GM21381 (cell line): ENCODE results near the gene HOXC4.
A peak's percentile ranks its signal among the peaks of the same experiment; 100 is the strongest.

Experiments used
- ATAC-seq: cut with Tn5 transposase; IDR thresholded peaks from one replicate; pipeline ENCODE4 v1.9.1; 2021; ENCODE audit warnings: mild to moderate bottlenecking, moderate library complexity; ENCODE audit not compliant: unreplicated experiment

HOXC4 gene

DNA sequence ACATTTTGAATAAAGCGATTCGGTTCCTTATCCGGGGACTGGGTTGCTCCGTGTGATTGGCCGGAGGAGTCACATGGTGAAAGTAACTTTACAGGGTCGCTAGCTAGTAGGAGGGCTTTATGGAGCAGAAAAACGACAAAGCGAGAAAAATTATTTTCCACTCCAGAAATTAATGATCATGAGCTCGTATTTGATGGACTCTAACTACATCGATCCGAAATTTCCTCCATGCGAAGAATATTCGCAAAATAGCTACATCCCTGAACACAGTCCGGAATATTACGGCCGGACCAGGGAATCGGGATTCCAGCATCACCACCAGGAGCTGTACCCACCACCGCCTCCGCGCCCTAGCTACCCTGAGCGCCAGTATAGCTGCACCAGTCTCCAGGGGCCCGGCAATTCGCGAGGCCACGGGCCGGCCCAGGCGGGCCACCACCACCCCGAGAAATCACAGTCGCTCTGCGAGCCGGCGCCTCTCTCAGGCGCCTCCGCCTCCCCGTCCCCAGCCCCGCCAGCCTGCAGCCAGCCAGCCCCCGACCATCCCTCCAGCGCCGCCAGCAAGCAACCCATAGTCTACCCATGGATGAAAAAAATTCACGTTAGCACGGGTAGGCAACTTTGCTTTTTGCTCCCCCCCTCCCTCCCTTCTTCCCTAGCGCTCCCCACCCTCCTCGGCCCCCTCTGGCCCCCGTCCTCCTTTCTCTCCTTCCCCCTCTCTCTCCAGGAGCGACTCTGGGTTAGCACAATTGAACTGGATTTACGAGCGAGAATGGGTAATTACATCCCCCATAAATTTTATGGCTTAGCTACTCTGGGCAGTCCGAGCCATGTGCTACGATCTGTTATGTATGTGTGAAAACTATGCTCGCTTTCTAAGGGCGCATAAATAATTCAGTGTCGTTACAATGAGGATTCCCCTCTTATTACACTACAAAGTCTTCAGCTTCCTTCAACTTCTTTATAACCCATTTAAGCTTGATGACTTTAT is at the start of gene HOXC4:
Gene HOXC4 (plus strand): TSS at position 85 of the 991 bp plus-strand sequence. CDS start 88 bp downstream, at position 173.
- ATAC-seq, result no peak

DNA sequence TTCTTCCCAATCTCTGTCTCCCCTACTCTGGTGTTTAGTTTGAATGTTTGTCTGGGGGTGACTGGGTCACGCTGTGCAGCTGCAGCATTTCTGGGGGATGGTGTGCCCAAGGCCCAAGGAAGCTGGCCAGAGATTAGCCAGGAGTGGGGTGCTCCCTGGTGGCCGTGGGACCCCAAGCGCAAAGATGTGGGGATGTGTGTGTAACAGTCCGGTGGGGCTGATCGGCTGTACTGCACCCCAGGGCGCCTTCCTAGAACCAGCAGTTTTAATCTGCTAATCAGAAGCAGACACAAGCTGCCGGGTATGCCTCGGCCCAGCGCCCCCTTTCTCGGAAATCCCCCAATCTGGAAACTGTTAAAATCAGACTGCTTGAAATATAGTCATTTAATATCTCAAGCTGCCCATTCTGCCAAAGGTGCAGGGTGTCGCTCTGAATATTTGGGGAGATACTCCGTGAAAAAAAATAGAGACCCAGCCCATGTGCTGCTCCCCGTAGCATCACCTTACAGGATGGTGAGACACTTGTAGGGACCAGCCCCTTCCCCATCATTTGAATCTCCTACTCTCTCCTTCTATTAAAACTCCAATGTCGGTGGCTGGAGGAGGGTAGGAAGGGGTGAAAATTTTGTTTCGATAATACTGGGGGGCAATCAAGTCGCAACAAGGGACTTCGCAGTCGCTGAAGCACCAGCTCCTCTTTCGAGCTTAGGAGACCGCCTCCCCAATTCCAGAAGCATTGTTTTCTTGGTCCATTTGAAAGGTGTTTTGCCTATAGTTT is 49.4 kb upstream of the HOXC4 start:
- ATAC-seq, result no peak

DNA sequence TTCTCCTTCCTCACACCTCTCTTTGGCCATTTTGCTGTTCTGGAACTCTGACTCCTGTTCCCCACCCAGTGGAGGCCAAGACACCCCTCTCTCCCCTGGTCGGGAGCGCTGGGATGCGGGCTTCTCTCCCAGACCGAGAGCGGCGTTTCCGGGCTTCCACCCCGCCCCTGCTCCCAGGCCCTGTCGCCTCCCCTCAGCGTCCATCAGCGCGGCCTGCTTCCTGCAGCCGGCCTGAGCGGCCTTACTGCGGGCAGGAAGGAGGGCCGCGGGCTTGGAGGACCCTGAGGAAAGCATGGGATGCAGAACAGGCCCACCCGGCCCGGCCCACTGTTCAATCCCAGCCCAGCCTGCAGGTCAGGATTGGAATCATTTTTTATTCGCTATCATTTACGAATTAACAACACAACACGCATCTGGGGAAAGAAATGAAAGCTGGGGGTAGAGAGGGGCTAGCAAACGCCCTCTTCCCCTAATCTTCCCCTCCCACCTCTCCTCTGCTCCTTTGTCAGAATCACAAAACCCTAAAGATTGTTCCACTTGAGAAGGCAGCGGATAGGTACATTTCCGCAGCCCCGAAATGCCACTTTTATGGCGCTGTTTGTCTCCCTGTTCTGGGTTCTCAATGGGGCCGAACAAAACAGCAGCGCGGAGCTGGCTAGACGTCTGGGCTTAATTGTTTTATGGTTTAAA is 48.6 kb upstream of the HOXC4 start:
- no peak for ATAC-seq

DNA sequence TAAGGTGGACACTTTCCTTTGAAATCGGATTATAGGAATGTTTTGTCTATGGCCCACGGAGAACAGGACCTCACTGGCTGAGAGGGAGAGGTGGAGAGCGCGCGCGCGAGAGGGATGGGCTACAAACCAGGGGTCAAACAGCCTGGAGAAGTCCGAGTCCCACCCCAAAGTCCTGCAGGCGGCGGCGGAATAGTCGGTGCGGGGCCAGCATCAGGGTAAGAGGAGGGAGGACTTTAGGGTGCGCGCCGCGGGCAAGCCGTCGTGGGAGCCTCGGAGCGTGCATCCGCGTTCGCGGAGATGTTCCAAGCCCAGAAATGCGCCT is 48.1 kb upstream of the HOXC4 start:
- no peak for ATAC-seq

- peak; percentile 54 for ATAC-seq
Observed at GRCh38 chr12:54005853-54006558, 47.6 kb upstream of the HOXC4 start.

- no peak for ATAC-seq
Observed at GRCh38 chr12:54006559-54007220, 46.9 kb upstream of the HOXC4 start.

DNA sequence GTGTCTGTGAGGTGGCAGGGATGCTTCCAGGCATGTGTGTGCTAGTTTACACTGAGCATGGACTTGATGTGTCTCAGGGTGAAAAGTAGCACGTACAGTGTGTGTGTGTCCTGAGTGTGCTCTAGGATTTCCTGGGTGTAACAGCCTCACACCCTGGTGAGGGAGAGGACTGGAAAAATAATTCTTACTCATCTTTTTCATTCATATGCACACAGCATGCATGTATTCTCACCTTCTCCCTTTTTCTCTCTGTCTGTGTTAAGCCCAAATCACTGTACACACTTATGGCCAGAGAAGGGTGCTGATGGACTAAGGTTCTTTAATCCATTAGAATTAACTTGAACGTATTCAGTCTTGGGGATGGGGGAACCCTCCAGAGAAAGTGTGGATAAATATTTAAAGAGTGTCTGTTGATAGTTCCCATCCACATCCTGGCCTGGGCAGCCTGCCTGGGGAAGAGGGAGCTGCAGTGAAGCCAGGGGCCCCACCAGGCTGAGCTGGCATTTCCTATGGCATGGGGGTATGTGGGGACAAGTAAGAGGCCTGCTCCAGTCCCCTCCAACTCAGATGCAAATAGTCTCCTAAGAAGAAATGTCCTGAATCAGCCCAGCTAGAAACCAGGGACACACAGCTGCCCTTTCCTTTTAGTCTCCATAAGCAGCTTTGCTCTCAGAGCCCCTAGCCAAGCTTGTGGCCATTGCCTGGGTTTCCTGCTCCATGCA is 45.9 kb upstream of the HOXC4 start:
- ATAC-seq, result no peak

- no peak for ATAC-seq
Observed at GRCh38 chr12:54008260-54008552, 45.4 kb upstream of the HOXC4 start.

DNA sequence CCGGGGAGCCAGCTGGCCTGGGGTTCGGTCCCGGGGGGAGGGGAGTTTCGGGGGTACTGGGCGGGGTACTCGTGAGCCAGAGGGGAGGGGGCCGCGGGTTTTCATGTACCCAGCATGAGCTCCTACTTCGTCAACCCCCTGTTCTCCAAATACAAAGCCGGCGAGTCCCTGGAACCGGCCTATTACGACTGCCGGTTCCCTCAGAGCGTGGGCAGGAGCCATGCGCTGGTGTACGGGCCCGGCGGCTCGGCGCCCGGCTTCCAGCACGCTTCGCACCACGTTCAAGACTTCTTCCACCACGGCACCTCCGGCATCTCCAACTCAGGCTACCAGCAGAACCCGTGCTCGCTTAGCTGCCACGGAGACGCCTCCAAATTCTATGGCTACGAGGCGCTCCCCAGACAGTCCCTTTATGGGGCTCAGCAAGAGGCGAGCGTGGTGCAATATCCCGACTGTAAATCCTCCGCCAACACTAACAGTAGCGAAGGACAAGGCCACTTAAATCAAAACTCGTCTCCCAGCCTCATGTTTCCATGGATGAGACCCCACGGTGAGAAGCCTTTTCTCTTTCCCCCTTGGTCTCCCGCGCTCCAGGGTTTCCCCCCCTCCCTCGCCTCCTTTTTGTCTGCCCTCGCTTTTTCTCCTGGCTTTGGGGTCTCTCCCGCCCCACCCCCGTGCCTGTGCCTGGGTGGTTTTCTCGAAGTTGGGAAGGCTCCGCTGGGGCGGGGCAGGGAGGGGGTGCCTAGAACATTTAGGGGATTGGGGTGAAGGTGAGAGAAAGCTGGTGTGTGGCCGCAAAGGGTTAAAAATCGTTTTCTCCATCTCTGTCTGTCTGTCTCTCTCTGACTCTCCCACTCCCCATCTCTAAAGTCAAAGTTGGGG is 44.2 kb upstream of the HOXC4 start:
- no peak for ATAC-seq

DNA sequence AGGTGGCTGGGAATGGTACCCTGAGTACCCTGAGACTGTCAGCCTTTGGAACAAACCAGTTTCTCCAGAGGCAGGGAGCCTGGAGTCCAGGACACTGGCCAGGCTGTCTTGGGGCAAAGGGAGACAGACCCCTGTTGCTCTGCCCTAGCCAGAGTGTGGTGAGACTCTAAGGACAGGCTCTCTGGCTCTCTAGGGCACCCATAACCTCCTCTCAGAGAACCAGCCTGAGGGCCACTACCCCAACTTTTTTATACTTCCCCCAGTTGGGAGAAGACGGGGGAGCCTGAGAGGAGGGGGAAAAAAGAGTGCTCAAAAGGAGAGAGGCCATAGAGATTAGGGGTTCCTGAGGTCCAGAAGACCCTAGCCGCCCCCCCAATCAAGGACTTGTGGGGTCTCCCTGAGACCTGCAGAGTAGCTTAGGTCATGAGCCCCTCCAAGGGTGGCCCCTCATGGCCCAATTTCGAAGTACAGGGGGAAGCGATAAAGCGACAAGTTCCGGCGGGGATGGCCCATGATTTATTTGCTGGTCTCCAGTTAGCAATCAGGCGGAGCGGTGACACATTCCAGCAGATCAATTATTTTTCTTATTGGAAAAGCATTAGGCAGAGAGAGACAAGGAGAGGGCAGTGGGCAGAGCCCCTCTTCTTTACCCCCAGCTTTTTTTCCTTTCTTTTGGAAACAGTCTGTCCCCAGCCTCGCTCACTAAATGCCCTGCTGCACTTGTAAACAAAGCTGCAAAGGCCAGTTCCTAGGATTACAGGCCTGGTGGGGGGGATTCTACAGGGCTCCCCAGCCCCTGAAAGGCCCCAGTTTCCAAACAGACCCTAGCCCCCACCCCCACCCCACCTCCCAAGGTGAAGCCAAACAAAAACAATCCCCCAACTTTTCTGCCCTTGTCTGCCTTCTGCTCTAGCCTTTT is 43.3 kb upstream of the HOXC4 start:
- no peak for ATAC-seq

DNA sequence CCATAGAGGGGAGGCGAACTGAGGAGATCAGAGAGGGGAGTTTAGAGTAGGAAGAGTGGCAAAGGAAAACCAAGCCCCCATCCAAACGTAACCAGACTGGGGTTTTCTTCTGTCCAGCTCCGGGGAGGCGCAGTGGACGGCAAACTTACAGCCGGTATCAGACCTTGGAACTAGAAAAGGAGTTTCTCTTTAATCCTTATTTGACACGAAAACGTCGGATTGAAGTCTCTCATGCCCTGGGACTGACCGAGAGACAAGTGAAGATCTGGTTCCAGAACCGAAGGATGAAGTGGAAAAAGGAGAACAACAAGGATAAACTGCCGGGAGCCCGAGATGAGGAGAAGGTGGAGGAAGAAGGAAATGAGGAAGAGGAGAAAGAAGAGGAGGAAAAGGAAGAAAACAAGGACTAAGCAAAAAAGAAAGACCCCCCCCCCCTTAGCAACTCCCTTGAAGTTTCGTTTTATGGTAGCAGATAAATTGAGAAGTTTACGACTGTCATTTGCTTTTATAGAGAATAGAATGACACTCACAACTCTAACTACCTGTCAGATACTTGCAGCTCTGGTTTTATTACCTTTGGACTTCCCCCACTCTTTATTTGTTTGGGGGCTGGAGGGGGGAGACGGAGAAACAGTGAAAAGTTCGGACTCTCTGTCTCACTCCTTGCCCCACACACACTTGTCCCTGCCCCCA is 42.5 kb upstream of the HOXC4 start:
- ATAC-seq, result no peak

DNA sequence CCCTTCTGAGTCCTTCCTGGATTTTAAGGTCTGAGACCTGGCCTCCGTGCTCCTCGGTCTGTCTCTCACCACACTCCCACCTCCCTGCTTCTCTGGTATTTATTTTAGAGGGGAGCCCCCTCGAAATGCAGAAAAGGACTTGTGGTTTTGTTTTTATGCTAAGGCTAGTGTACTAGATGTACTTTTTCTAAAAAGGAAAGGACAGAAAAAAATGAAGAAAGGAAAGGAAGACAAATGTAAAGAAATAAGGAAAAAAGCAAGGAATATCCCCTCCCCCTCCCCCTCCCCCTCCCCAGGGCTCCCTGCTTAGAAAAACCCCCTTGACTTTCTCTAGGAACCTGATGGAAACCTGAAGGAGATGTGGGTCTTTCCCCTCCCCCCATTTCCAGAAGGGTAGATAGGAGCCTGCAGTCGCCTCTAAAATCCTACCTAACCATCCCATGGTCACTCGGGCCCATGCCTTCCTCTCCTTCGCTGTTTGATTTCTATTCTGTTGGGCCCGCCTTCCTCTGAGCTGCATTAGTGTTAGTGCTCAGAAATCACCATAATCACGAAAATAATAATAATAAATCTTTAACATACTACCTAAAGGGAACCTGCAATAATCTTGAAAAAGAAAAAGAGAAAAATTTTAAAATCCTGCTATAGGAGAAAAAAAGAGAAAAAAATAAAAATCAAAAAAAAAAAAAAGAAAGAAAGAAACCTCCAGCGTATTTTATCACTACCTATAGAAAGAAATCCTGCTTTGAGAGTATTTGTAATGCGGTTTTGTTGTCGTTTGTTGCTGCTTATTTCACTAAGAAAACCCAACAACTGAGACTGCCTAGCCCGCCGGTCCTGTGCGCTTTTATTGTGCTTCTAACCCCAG is 41.7 kb upstream of the HOXC4 start:
- ATAC-seq, result no peak

DNA sequence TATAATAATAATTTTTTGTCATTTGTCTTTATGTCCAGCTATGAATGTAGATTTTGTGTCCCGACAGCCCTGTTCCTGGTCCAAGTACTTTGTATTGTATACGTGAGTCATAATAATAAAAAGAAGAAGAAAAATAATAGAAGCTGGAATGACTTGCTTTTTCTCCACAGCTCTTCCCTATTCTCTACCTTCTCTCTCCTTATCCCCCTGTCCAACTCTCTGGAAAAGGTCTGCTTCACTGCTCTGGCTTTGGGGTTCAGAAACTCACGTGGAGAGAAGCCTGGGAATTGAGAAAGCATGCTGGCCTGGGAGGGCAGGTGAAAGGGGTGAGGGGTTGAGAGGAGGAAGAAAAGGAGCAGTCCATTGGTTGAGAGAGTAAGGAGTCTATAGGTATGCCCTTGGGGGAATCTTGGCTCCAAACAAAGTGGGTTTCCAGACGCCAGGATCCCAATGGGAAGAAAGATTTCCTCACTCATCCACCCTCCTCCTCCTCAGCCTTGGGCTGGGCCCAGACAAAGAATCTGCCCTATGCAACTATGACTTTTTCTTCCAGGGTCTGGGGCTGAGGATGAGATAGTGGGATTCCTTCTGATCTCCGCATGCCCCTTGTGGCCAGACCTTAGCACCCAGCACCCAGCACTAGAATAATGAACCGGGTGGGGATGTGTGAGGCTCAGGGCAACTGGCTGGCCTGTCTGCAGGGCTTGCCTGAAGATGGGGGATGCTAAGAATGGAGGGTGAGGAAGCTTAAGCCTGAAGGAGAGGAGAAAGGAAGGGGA is 40.8 kb upstream of the HOXC4 start:
- ATAC-seq, result no peak

DNA sequence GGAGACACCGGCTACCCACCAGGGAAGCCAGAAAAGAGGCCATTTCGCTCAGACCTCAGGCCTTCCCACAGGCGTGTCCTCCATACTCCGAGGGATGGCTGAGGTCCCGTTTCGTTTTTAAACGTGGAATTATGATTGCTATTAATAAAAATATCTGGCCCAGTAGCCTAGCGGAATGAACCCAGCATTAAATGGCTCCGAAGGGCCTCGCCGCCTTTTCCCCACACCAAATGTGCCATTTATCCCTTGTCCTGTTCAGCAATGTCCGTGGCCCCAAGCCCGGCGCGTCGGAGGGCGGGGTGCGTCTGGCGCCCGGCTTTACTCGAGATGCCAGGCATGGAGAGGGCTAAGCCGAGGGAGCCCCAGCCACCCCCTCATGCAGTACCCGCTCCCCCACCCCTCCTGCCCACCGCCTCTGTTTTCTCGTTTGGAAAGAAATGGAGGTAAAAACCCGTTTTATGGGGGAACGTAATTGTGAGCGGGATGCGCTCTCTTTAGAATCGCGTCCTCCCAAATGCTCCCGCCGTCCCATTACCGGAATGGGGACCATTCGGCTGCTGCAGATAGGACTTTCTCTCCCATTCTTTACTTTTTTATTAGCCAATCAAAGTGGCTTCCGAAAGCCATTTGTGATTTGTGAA is 39.1 kb upstream of the HOXC4 start:
- ATAC-seq, result no peak
